Sigmoid colon (tissue), 7 donors: Measurements from ENCODE around the gene LINC00632. TPM values are rescaled to one million over a fixed set of nuclear protein-coding genes. Genes with fewer than 3 reads are reported as not detected.

Source experiments
- DNase-seq: peaks from one replicate; pipeline ENCODE4 v3.0.0-alpha.2; 2019
- H3K27ac ChIP-seq, 4 donors: fragments of 200-600 bp; sonication (generic); one replicate each; pipeline ENCODE4 v1.5.1; 2016 to 2019; ENCODE audit warnings: mild to moderate bottlenecking in 1 of 4
- H3K27me3 ChIP-seq, 3 donors: fragments of 200-600 bp; sonication (generic); one replicate each; pipeline ENCODE4 v1.5.1; 2019; ENCODE audit warnings: mild to moderate bottlenecking in 1 of 3
- H3K36me3 ChIP-seq, 4 donors: fragments of 200-600 bp; sonication (generic); one replicate each; pipeline ENCODE4 v1.5.1; 2016 to 2019
- H3K4me1 ChIP-seq, 4 donors: fragments of 200-600 bp; sonication (generic); one replicate each; pipeline ENCODE4 v1.5.1; 2017 to 2019
- H3K4me3 ChIP-seq, 4 donors: fragments of 200-600 bp; sonication (generic); one replicate each; pipeline ENCODE4 v1.5.1; 2017 to 2019; ENCODE audit warnings: mild to moderate bottlenecking in 2 of 4, moderate library complexity in 1 of 4
- H3K9me3 ChIP-seq, 4 donors: fragments of 200-600 bp in 3 of 4; sonication (generic) in 3 of 4; one replicate each; pipeline versions ENCODE4 v1.5.1 to v1.6.1; 2013 to 2019
- CTCF ChIP-seq, 4 experiments: fragments of 450-650 bp in 3 of 4; fragments of 200-600 bp in 1 of 4; IDR thresholded peaks; one replicate each; pipeline ENCODE4 v1.5.1; 2016 to 2019; ENCODE audit warnings: antibody characterized with exemption in 4 of 4, mild to moderate bottlenecking in 3 of 4, moderate library complexity in 2 of 4
- EP300 ChIP-seq, 4 donors: sonication (generic); formaldehyde crosslinking; IDR thresholded peaks; one replicate each; pipeline ENCODE4 v1.6.1; 2017; ENCODE audit warnings: antibody characterized with exemption in 4 of 4
- POLR2A ChIP-seq, 2 donors: fragments of 450-650 bp; IDR thresholded peaks; one replicate each; pipeline ENCODE4 v1.6.1; 2016; ENCODE audit warnings: antibody characterized with exemption in 2 of 2, mild to moderate bottlenecking in 2 of 2, moderate library complexity in 2 of 2
- POLR2AphosphoS5 ChIP-seq, 4 donors: sonication (generic); formaldehyde crosslinking; IDR thresholded peaks; one replicate each; pipeline ENCODE4 v1.6.1; 2017; ENCODE audit warnings: antibody characterized with exemption in 4 of 4
- WGBS, 2 donors: extraction: QIAGEN DNeasy Blood & Tissue Kit; methylation state at CpG; one replicate each; pipeline ENCODE4 v1.1.7; 2013; 5-methylcytosine and 5-hydroxymethylcytosine counted together
- intact Hi-C: fragments of 100-400 bp; cut with DNase I; formaldehyde crosslinking; loops from one replicate; pipeline ENCODE4 v1.15.1; 2023
- polyA plus RNA-seq, 3 donors: library from polyadenylated mRNA; stranded (reverse); fragments of 200-250 nt; gene quantifications; one replicate each; pipeline ENCODE4 v1.2.3, GENCODE V29; 2013
- total RNA-seq, 4 donors: library from RNA; depleted of rRNA; stranded (reverse); fragments of >200 nt; gene quantifications; one replicate each; pipeline ENCODE4 v1.1.0, GENCODE V29; 2016
- donor health status: healthy with polysubstance abuse.
- donor health status: Bipolar disorder and iron deficiency.
- donor health status: healthy.

The LINC00632 gene
- total and polyA plus RNA-seq, 7 donors, result 1.8 to 105 (median 30.4) TPM; not detected in 1

- H3K27ac ChIP-seq, result no peak overlapping the region
Measured at GRCh38 chrX:140776320-140776719, 66.8 kb downstream of the LINC00632 start.

GRCh38 chrX:140794642-140795041 lies 85.1 kb downstream of the LINC00632 start:
- Histone ChIP-seq H3K27me3 (no peaks in the 10 kb centered on the region), H3K4me3 (no peak overlapping the region), H3K4me1 (no peaks in the 10 kb centered on the region), H3K27ac (no peak overlapping the region), H3K36me3 (no peaks in the 10 kb centered on the region), H3K9me3 (no peaks in the 10 kb centered on the region)
- DNase-seq, result no peak
- WGBS, 2 donors, result 65 to 70% methylated on average over 5 of the region's 5 CpGs
- intact Hi-C loops, result no loop called here
- TF ChIP-seq POLR2AphosphoS5 (IDR thresholded peaks at IDR 0.05) (no peak), EP300 (IDR thresholded peaks at IDR 0.05) (no peak), POLR2A (IDR thresholded peaks at IDR 0.05) (no peak), CTCF (IDR thresholded peaks at IDR 0.05) (no peak)

More at GRCh38 chrX:140776320-140776719, 66.8 kb downstream of the LINC00632 start:
- intact Hi-C loops, result no loop called here
- H3K4me1 ChIP-seq, result no peaks in the 10 kb centered on the region
- TF ChIP-seq POLR2A (IDR thresholded peaks at IDR 0.05) (no peak), CTCF (IDR thresholded peaks at IDR 0.05) (no peak), EP300 (IDR thresholded peaks at IDR 0.05) (no peak), POLR2AphosphoS5 (IDR thresholded peaks at IDR 0.05) (no peak)
- no peak for DNase-seq
- H3K4me3 ChIP-seq, result no peak overlapping the region
- 96 to 97% methylated on average over 31 of the region's 31 CpGs for WGBS, 2 donors
- no peaks in the 10 kb centered on the region for H3K9me3 ChIP-seq
- H3K27me3 ChIP-seq, result no peaks in the 10 kb centered on the region
- no peaks in the 10 kb centered on the region for H3K36me3 ChIP-seq

GRCh38 chrX:140799216-140799615 lies 89.7 kb downstream of the LINC00632 start:
- TF ChIP-seq POLR2A (IDR thresholded peaks at IDR 0.05), result no peak
- intact Hi-C loops, result no loop called here
- H3K4me3 ChIP-seq, result no peak overlapping the region
- H3K27ac ChIP-seq, result no peak overlapping the region
- no peak for DNase-seq
- no peaks in the 10 kb centered on the region for H3K27me3 ChIP-seq
- no peaks in the 10 kb centered on the region for H3K4me1 ChIP-seq
- no peaks in the 10 kb centered on the region for H3K9me3 ChIP-seq
- WGBS, 2 donors, result 87 to 97% methylated on average over 2 of the region's 2 CpGs
- H3K36me3 ChIP-seq, result no peaks in the 10 kb centered on the region

- Histone ChIP-seq H3K4me1 (no peaks in the 10 kb centered on the region), H3K27me3 (no peaks in the 10 kb centered on the region), H3K36me3 (no peaks in the 10 kb centered on the region), H3K4me3 (no peak overlapping the region), H3K27ac (no peak overlapping the region), H3K9me3 (no peaks in the 10 kb centered on the region)
- DNase-seq, result no peak
- intact Hi-C loops, result no loop called here
- WGBS, 2 donors, result 86 to 91% methylated on average over 1 of the region's 1 CpG
- TF ChIP-seq POLR2A (IDR thresholded peaks at IDR 0.05) (no peak), POLR2AphosphoS5 (IDR thresholded peaks at IDR 0.05) (no peak), EP300 (IDR thresholded peaks at IDR 0.05) (no peak), CTCF (IDR thresholded peaks at IDR 0.05) (no peak)
Measured at GRCh38 chrX:140804292-140804691, 94.7 kb downstream of the LINC00632 start.

GRCh38 chrX:140815868-140816267 lies 106.3 kb downstream of the LINC00632 start:
- Histone ChIP-seq H3K4me1 (no peaks in the 10 kb centered on the region), H3K4me3 (no peak overlapping the region), H3K27ac (no peak overlapping the region), H3K27me3 (no peaks in the 10 kb centered on the region), H3K36me3 (no peaks in the 10 kb centered on the region), H3K9me3 (no peaks in the 10 kb centered on the region)
- TF ChIP-seq CTCF (IDR thresholded peaks at IDR 0.05) (no peak), POLR2AphosphoS5 (IDR thresholded peaks at IDR 0.05) (no peak), EP300 (IDR thresholded peaks at IDR 0.05) (no peak), POLR2A (IDR thresholded peaks at IDR 0.05) (no peak)
- DNase-seq, result no peak
- 33 to 51% methylated on average over 6 of the region's 6 CpGs for WGBS, 2 donors
- intact Hi-C loops, result no loop called here
